8988T (cell line): ENCODE measurements around the gene DOC2A.
"Not testable (repeated sequence)": the region's sequence is repeated elsewhere in the genome, so short reads cannot be mapped to it uniquely, and the experiment has no call there.

ENCODE experiments used
- DNase-seq: peaks from one replicate; pipeline ENCODE4 v3.0.0; 2011

DOC2A gene

DNA sequence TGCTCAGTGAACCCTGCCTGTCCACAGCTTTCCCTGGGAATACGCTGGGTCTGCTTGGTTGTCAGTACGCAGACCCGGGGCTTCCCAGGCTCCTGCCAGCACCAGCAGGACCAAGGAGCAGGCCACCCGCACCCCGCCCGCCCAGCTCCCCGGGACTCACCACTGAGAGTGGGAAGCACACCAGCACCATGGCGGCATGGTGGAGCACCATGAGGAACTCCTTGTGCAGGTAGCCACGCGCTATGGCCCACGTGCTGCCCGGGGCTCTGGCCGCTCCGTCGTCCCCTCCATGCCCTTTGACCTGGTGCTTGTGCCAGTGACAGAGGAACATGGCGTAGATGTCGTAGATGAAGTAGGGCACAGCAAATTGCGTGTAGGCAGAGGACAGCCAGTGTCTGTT lies 15.6 kb upstream of the DOC2A start:
- no peak for DNase-seq

DNA sequence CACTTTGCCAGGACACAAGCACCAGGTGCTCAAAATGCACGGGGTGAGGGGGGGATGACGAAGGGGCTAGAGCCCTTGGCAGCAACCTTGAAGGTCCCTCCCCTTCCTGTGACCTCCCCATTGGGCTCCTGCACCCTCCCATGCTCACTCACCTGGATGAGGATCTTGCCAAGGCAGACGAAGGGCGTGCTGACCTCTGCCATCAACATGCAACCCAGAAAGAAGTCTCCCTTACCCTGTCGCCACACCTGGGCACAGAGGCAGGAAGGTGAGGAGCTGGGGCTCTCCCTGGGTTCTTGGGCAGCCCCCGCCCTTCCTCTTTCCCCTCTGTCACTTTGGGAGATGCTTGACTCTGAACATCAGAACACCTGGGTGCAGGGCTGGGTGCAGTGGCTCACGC lies 14.7 kb upstream of the DOC2A start:
- DNase-seq = no peak

DNA sequence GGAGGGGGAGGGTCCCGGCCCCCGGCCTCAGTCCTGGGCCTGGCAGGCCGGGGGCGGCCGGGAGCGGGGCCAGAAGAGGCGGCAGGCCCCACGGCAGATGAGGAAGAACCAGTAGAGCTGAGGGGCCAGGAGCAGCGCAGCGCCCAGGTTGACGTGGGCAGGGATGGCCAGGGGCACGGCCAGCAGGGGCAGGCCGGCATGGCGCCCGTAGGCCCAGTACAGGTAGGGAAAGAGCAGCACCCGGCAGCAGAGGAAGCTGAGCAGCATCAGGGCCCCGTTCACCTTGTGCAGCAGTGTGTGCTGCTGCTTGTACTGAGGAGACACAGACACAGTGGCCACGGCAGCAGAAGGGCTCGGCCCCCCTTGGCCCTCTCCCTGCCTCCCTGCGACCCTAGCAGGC lies 14.3 kb upstream of the DOC2A start:
- DNase-seq = no peak

- DNase-seq = no peak
Observed at GRCh38 chr16:30024451-30024850, 13.6 kb upstream of the DOC2A start.

DNA sequence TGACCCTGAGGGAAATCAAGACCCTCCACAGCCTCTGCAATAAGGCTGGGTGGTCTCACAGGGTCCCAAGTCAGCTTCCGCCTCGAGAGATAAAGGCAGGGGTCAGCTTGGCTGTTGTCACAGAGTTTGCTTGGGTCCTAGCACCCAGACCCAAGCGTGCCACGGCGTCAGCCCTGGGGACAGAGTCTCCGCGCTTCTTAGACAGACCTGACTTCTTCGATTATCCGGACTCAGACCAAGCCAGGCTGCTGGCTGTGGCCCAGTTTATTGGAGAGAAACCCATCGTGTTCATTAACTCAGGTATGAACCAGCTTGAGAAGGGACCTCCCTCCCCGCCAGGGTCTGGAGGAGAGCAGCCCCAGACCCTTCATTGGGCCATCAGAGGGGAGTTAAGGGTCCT lies 12.8 kb upstream of the DOC2A start:
- DNase-seq = no peak

GRCh38 chr16:30022887-30023286 lies 12.1 kb upstream of the DOC2A start, which contains the start of gene C16orf92:
Gene C16orf92 (plus strand): TSS chr16:30023198. CDS start chr16:30023341, 143 bp downstream.
- DNase-seq = peak; percentile 2

- DNase-seq = no peak
Observed at GRCh38 chr16:30018731-30019158, 7.9 kb upstream of the DOC2A start.

DNA sequence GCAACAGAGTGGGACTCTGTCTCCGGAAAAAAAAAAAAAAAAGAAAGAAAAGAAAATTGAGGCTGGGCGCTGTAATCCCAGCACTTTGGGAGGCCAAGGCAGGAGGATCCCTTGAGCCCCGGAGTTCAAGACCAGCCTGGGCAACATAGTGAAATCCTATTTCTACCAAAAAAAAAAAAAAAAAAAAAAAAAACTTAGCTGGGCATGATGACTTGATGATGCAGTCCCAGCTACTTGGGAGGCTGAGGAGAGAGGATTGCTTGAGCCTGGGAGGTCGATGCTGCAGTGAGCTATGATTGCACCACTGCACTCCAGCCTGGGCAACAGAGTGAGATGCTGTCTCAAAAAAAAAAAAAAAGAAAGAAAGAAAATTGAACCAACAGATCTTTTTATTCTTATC lies 7.1 kb upstream of the DOC2A start:
- DNase-seq = not testable (repeated sequence)

- DNase-seq = no peak
Observed at GRCh38 chr16:30017277-30017656, 6.4 kb upstream of the DOC2A start.

DNA sequence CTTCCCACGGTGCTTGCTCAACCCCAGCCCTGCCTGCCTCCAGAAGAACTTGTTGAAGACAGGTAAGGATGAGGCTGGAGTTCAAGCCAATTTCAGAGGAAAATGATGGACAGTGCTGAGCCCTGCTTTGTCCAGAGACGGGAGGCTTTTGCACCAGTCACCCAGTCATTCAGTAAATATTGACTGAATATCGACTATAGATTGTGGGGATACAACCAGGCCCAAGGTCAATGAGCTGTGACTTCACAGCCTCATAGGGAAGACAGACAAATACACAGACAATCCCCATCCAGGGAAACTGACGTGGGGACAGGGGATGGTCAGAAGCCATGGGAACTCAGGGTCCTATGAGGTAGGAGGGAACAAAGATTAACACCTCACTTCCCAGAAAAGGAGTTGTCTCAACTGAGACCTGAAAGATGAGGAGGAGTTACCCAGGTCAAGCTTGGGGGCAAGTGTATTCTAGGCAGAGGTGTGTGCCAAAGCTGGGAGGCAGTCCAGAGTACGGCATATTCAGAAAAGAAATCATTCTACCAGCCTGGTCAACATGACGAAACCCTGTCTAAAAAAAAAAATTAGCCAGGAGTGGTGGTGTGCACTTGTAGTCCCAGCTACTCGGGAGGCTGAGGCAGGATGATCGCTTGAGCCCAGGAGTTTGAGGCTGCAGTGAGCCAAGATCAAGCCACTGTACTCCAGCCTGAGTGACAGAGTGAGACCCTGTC lies 5.9 kb upstream of the DOC2A start:
- DNase-seq = no peak

DNA sequence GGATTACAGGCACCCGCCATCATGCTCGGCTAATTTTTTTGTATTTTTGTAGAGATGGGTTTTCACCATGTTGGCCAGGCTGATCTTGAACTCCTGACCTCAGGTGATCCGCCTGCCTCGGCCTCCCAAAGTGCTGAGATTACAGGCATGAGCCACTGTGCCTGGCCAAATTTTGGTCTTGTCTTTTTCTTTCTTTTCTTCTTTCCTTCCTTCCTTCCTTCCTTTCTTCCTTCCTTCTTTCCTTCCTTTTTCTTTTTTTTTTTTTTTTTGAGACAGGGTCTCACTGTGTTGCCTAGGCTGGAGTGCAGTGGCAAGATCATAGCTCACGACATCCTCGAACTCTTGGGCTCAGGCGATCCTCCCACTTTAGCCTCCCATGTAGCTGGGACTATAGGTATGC lies 4.6 kb upstream of the DOC2A start:
- not testable (repeated sequence) for DNase-seq

- not testable (repeated sequence) for DNase-seq
Observed at GRCh38 chr16:30012598-30012997, 1.8 kb upstream of the DOC2A start.

- no peak for DNase-seq
Observed at GRCh38 chr16:30011714-30012504, 1.1 kb upstream of the DOC2A start.

- no peak for DNase-seq
Observed at GRCh38 chr16:30009990-30010843, 610 bp downstream of the DOC2A start.

- DNase-seq = no peak
Observed at GRCh38 chr16:30009085-30009862, 1.6 kb downstream of the DOC2A start.

GRCh38 chr16:30007378-30007895 lies 3.4 kb downstream of the DOC2A start:
- no peak for DNase-seq

DNA sequence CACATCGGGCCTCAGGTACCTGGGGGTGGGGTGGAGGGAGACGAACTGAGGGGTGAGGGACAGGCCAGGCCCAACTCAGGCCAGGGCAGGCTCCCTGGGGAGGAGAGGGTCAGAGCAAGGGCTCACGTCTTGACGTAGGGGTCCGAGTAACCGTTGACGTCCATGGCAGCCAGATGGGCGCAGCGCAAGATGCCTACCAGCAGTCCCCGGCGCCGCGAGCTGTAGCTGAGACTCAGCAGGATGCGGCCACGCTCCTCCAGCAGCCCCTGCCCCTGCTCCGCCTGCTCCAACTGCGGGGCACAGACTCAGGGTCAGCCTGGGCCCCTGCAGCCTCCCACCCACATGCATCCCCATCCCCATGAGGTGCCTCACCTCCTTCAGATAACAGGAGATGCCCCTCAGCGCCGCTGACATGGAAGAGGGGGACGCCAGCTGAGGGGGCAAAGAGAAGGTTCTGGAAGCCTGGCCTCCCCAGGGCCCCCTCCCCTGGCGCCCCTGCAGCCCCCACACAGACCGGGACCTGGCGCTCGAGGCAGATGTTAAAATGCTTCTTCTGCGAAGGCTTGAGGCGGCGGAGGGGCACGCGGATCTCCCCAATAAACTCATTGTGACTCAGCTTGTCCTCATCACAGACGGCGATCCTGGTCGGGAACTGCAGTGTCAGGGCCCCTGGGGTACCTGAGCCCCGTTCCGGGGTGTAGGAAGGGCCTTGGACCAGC lies 4.0 kb downstream of the DOC2A start:
- DNase-seq = no peak

GRCh38 chr16:30006095-30006473 lies 4.7 kb downstream of the DOC2A start:
- DNase-seq = no peak

DNA sequence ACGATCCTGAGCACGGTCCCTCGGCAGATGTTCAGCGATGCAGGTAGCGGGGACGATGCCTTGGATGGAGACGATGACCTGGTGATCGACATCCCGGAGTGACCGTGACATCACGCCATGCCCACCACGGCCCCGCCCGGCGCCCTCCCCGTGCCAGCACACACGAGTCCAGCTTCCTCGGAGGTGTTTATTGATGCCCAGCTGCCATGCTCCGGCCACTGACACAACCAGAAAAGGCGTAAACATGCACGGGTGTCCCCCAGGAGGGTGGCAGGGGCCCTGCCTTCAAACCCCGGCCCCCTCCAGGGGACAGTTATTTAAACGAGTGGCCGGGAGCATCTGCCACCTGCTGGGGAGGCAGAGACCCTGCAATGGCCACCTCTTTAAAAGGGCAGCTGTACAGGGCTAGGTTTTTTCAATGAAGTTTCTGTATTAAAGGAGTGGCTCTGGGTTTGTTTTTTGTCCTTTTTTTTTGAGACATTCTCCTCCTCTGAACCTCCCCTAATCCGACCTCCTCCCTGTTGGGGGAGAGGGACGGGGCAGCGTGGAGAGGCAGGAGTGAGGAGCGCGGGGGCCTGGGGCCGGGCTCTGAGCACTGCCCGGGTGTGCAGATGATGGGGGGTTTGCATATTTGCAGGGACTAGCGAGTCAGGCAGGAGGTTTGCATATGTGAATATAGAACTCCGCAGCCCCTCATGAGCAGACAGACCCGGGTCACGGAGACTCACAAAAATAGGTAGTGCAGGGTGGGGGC lies 5.3 kb downstream of the DOC2A start:
- peak; percentile 85 for DNase-seq

GRCh38 chr16:30004811-30005242 lies 6.0 kb downstream of the DOC2A start:
- no peak for DNase-seq

DNA sequence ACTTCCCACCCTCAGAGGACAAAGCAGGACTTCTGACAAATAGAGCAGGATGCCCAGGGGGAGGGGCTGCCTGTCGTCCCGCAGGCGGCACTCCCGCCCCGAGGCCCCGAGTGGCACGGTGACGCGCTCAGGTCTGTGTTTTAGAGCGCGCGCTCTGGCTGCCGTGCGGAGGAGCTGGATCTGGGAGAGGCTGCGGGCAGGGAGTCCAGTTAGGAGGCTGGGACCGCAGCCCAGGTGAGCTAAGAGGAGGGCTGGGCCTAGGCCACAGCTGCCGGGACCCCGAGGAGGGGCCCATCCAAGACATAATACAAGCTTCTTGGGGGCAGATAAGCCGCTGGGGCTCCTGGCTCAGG lies 6.4 kb downstream of the DOC2A start:
- no peak for DNase-seq
